PC-9 (cell line): ENCODE data around the gene XAF1.

Source experiments
- CTCF ChIP-seq: fragments of 200-600 bp; sonication (generic); conservative IDR thresholded peaks from 2 replicates; pipeline ENCODE4 v1.6.1; 2017; ENCODE audit warnings: mixed run types, antibody characterized with exemption, mild to moderate bottlenecking, moderate library complexity
- EZH2 ChIP-seq: fragments of 200-600 bp; sonication (generic); IDR thresholded peaks from 2 replicates; pipeline ENCODE4 v1.8.0; 2017; ENCODE audit warnings: antibody characterized with exemption, low read depth

- TF ChIP-seq CTCF (no peak), EZH2 (no peak)
Measured at GRCh38 chr17:6711081-6711674, 44.7 kb upstream of the XAF1 start.
